ENCODE measurements around the gene MTR.

- no peak for TF ChIP-seq CTCF (IDR thresholded peaks at IDR 0.05)
- TF ChIP-seq POLR2A (IDR thresholded peaks at IDR 0.05), result no peak
Measured at GRCh38 chr1:236920286-236920894, 125.3 kb downstream of the MTR start.
